DMS 273 (cell line): ENCODE data around the gene ZMIZ1.

Experiments used
- DNase-seq: peaks from one replicate; lab custom pipeline; 2025; ENCODE audit not compliant: unreplicated experiment; lab: John Stamatoyannopoulos, UW

ZMIZ1 gene

DNA sequence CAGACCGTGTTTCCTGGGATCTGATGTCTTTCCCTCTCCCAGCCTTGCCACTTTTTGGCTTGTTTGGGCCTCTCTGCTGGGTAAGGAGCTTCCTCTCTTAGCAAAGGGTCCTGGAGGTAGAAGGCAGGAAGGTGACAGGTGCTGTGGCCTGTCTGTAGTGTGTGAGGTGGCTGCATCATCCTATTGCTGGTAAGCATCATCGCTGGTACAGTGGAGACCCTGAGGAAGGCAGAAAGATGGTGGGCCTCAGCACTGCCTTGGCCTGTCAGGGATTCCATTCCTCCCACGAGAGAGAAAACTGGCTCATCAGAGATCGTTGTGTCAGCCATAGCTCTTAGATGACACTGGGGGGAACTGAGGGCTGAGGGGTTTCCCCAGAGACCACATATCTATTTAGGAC lies 46.5 kb downstream of the ZMIZ1 start:
- DNase-seq, result no peak

DNA sequence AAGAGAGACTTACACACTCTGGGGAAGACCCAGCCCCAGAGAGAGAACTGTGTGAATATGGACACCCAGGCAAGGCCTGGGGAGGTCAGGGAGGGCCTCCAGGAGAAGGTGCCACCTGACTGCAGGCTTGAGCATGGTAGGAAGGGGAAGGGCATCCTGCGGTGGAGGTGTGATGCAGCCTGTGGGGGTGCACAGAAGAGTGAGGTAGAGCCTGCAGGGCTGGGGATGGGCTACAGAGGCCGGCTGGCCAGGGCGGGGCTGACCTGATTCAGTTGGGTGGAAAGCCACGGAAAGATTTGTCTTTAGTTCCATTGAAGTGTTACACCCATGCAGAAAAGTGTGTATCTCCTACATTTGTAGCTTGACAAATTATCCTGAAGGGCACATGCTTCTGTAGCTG lies 47.6 kb downstream of the ZMIZ1 start:
- DNase-seq, result no peak

DNA sequence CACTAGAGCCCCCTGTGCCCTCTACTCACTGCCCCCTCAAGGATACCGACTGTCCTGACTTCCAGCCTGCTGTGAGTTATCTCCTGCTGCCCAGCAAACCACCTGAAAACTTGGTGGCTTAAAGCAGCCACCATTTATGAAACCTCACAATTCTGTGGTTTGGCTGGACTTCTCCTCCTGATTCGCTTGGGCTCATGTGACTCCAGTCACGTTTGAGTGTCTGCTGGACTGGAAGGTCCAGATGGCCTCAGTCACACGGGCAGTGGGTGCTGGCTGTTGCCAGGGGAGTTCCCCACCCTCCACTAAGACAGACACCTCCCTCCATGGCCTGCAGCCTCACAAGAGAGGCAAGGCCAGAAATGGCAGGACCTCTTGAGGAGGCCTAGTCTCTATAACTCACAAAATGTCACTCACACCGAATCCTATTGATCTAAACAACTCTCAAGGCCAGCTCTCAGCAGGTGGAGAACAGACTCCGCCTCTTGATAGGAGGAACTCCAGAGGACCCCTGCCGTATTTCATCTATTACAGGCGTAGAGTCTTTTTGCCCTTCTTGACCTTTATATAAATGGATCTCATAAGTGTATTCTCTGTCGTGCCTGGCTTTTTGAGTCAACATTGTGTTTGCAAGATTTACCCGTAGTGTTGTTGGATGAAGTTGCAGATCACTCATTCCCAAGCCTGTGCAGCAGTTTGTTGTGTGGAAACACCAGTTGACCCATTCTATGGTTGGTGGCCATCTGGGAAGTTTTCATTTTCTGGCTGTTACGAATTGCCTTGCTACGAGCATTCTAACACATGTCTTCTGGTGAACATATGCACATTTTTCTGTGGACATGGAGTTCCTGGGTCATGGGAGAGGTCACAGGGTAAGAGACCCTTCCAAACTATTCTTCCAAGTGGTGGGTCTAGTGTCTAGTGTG lies 48.3 kb downstream of the ZMIZ1 start:
- DNase-seq, result peak; percentile 15

DNA sequence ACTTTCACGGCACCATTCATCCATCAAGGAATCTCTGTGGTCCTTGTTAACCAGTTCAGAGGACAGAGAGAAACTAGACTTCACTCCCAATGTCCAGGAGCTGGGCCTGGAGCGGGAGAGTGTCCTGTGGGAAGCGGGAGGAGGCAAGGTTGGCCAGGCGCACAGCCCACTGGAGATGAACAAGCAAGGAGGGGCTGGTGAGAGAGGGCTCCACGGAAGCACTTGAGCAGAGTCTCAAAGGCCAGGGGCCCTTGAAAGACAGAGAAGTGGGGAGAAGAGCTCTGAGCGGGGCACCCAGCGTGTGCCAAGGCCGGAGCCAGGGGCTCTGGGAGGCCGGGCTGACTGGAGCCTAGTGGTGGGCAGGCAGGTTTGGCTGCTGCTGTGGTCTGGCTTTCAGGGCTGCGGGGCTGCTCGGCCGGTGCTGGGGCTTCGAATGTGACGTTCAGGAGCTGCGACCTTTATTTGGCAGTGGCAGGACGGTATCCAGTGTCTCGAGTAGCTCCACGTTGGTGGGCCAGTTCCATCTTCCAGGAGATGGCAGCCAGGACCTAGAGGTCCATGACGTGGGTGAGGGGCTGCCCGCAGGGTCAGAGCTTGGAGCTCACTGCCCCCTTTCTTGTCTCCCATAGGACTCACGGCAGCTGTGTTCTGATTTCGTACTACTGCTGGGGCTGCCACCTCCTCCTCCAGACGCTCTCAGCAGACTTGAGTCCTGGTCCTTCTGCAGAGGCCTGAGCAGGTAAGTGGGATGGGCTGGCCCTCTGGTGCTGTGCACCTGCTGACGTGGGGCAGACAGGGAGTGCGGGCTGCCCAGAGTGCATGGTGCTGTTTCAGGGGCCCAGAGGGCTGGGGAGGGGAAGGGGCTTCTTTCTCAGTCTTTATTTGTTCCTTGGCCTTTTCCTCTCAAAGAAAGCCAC lies 49.8 kb downstream of the ZMIZ1 start:
- no peak for DNase-seq

DNA sequence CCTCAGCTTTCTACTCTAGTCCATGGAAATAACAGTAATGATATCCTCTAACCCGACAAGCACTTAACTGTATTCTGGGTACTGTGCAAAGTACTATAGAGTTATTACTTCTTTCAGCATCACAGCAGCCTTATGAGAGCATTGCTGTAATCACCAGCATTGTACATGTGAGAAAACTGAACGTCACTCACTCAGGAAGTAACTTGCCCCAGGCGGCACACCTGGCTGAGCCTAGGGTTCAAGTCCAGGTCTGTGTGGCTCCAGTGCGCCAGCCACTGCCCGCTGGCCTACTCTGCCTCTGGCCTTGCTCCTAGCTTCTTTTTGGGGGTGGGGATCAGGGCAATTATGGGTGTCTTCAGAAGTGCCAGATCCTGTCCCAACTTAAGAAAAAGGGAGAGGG lies 50.5 kb downstream of the ZMIZ1 start:
- no peak for DNase-seq

DNA sequence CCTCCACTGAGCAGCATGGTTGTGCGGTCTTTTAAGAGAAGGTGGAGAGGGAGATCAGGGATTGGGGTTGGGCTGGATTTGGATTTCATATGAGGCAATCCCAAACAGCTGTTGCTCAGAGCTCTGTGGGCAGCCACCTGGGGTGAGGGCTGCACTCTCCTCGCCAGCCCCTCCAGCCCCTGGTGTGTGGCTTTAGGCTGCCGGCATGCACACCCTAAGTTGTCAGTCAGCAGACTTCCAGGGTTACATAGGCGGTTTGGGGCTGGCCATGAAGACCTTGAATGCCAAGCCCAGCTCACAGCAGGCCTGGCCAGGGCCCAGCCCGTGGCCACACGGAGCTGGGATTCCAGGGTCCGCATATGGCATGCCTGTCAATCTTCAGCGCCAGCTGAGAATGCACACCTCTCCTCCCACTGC lies 54.8 kb downstream of the ZMIZ1 start:
- DNase-seq, result peak; percentile 89

DNA sequence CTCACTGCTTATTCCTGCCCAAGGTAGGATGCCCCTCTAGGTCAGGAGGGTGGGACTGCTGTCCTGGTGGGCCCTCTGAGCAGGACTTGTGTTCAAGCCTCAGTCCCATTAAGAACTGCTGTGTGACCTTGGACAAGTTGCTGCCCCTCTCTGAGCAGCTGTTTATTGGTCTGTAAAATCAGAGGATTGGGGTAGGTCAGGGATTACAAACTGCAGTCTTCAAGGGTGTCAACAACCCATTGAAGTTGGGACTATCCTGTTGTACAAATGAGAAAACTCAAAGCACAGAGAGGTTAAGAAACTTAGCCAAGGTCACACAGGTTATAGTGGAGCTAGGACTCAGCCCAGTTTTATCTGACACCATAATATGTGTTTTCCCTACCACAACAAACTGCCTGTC lies 55.3 kb downstream of the ZMIZ1 start:
- DNase-seq, result no peak

DNA sequence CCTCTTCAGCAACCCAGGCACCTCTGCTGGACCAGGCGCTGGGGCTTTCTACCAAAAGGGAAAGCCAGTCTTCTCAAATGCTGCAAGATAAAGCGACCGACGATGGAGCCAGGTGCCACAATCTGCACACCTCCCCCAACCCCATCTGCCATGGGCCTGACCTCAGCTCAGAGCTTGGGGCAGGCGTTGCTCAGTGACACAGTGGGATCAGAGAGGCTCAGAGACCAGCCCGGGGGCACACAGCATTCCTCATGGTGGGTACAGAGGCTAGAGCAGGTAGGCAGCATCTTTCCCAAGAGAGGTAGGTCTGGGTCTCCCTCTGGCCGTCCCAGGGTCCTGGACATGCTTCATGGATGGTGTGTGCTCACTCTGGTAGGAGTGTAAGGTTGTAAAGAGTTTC lies 56.3 kb downstream of the ZMIZ1 start:
- DNase-seq, result peak; percentile 77

DNA sequence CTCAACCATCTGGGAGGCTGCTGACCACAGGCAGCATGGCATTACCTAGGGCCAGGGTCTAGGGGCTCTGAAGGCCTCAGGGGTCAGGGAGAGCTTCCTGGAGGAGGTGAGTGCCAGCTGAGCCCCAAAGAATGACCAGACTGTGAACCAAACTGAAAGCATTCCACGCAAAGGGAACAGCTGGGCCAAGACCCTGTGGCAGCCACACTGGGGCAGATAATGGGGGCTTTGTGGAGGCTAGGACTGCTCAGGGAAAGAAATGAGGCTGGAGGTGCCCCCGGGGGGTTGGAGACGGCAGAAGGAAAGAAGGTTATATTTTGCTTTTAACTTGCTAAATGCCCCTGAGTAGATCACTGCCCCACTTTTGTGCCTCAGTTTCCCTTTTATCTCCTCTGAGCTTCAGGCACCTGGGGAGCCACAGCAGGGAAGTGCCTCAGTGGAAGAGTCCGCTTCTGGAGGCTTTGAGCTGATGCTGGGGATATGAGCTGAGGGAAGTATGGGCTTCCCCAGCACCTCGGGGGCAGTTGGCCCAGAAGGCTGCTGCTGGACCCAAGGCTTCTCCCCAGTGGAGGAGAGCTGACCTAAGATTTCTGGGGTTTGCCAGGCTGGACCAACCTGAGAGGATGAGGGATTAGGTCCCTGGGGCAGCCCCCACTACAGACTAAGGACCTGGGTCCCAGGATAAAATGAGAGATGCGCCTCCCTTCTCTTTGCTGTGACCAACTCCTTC lies 57.8 kb downstream of the ZMIZ1 start:
- DNase-seq, result no peak

DNA sequence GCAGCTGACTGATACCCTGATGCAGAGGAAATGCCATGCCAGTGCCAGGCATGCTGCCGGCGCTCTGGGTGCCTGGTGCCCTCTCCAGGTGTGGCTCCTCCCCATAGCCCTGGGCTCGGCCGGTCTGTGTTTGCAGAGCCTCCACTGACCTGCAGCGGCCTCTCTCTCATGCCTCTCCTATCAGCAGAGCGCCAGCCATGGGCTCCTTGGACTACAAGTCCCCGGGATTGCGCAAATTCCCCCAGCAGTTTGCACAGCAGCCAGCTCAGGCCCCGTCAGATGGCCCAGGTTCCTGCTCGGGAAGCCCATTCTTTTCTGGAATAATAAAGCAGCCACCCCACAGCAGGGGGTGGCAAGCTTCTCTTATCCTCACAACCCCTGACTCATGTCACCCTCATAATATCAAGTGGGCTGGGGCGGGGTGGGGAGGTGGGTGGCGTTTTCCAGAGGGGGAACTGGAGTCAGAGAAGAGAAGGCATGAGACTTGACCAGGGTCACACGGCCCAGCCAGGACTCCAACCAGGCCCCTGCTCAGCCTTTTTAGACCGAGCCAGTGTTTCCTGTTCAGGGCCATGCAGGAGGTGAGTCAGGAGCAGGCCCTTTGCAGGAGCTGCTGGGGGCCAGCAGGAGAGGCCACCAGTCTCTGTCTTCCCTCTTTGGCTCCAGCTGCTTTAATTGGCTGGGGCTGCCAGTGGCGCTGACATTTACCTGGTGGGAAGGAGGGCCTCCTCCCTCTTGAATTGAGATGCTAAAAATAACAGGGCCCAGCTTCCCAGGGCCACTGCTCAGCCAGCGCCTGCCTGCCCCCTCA lies 58.6 kb downstream of the ZMIZ1 start:
- DNase-seq, result peak; percentile 50

DNA sequence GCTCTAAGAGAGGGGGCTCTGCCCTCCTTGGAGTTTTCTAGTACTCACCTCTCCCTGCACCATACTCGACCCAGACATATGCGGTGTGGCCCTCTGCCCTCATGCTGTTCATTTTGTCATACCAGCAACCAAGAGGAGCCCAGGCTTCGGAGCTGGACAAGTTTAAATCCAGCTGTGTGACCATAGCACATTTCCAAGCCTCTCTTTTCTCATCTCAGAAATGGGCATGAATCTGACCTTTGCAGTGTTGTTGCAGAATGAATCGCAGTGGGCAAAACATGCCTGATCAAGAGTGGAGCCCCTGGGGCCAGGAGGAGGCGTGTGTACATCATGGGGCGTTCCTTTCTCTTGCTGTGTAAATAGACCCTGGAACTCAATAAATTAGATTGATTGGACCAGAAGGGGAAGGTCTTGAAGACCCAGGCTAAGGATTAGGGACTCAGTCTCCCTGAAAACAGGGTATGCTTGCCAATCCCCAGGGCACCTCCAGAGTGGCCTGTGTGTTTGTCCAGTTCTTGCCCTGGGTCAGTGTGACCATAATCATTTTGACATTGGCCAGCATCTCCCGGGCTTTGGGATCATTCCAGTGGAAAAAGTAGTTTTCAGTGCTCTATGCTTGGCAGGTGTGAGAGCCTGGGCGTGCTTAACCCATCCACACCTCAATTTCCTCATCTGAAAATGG lies 59.6 kb downstream of the ZMIZ1 start:
- DNase-seq, result no peak

DNA sequence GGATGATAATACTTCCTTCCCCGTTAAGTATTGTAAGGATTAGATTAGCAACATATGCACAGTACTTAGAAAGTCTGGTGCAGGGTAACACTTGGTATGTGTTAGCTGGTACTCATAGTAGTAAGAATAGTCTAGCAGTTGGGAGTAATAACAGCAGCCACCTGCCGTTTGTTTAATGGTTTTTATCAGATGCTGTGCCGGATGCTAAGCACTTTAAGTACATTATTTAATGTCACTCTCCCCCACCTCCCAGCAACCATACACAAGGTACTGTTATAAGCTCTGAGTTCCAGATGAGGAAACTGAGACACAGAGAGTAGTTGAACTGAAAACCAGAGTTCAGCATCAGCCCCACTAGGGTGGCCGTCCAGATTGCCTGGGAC lies 60.1 kb downstream of the ZMIZ1 start:
- peak; percentile 65 for DNase-seq

DNA sequence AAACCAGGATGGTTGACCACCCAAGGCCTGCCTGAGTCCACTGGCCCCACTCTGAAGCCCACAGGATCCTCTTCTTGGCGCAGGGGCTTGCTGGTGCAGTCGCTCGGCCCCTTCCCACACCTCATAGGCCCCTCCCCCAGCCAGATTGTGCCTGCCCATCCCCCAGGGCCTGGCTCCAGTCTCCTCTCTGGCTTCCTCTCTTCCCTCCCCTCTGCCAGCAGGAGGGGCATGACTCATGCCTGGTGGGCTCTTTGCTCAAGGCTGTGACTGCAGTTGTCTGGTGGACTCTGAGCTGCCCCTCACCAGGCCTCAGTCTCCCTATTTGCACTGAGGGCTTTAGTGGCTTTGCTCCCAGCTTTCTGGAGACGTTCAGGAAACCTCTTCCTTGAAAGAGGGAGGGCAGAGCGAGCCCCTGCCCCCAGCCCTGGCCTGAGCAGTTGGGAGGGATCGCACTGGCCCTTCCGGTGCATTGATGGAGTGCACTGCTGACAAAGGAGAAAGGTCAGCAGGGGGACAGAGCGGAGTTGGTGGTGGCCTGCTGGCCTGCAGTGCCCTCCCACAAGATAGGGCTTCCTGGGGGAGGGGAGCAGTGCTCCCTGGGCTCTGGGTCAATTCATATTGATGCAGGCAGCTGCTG lies 60.7 kb downstream of the ZMIZ1 start:
- peak; percentile 56 for DNase-seq

DNA sequence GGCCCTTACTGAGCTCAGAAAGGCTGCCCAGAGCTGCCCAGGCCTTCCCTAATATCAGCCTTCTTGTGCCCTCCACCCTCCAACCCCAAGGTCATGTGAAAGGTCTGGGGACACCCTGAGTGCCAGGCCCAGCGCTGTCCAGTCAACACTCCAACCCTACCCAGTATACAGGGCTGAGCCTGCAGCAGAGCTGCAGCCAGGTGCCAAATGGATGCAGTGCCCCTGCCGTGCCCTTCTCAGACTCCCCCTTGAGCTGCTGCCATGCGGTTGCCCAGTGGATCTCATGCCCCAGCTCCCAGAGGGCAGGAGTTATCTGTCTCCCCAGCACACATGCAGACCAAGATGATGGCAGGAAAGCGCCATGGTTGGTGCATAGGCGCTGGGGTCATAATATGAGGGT lies 61.5 kb downstream of the ZMIZ1 start:
- no peak for DNase-seq

DNA sequence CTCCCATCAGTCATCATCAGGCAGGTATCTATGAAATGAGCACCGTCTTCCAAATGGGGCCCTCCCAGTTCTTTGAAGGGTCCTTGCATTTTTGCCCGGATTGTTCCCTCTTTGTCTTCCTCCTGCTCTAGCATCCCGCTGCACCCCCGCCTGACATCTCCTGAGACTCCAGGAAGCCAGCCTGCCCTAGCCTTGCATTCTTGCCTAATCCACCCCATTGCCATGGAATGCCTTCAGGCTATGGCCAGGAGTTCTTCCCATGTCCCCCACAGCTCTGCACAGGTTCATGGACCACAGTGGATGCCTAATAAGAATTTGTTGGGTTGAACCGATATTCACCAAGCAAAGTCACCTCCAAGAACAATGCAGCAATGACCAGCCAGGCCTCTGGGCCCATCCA lies 62.1 kb downstream of the ZMIZ1 start:
- no peak for DNase-seq

DNA sequence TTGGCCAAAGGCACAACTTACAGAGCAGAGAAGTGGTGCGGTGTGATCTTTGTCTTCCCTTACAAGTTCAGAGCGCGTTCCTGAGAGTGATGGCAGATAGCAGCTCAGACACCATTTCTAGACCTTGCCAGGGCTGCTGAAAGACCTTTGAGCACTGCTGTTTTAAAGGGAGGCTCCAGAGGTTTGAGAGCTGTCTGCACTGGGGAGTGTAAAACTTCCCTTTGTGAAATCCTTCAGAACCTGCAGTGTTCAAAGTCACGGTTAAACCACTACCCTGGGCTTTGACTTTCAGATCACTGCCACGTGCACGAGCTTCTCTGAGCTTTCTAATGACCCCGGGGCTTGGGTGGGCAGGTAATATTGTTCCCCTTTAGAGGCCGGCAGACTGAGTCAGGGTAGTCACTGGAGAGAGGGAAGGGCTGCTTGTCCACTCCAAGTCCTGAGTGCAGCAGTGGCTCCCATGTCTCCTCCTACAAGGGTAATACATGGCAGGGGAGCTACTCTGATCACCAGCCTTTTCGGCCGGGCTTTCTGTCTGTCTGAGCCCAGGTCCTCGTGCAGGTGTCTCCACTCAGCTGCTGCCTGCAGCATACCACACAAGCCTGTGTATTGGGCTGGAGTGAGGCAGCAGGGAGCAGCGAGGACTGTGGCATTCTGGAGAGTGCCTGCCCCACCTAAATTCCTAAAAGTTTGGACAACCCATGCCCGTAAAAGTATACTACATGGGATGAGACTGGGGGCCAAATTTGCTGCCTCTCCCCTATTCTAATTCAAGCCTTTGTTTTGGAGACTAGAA lies 63.3 kb downstream of the ZMIZ1 start:
- no peak for DNase-seq

DNA sequence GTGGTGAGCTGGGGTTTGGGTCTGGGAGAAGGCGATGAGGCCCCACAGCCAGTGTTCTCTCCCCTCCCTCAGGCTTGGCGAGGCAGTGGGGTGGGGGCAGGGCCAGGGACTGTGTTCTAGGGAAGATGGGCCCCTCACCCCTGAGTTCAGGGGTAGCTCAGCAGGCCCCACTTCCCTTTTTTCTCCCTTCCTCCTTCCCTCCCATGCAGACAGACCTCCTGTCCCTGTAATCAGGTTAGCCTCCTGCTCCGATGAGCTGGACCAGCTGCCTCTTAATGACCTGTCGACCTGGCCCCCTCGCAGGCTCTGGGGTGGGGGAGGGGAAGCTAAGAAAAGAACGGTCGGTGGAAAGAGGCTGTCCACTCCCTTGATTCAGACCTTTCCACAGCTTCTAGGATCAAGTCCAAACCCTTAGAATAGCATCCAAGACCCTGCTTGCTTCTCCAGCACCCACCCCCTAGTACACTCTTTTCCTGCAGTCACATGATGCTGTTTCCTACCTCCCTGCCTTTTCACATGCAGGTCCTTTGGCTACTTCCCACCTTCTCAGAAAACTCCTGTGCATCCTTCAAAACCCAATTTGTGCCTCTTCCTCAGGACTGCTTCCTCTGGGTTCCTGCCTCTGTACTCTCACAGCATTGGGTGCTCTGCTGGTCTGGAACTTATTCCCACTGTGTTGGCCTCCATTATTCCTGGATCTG lies 64.1 kb downstream of the ZMIZ1 start:
- DNase-seq, result no peak

DNA sequence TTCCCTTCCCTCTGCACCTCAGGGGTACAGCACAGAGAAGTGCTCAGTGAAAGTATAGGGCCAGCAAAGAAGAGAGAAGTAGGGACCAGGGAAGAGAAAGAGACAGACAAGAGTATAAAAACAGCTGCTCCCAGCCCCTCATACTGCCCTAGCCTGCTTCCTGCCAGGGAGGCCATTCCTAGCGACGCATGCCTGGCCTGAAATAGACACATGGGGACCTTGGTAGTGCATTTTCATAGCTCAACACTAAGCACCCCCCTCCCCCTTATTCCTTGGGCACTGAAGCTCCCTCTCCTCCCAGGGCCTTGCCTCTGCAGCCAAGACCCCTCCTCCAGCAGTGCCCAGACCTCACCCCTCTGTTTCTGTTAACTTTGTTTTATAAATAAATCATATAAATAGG lies 64.7 kb downstream of the ZMIZ1 start:
- no peak for DNase-seq
